GM12865 (cell line): ENCODE results near the gene EZH2.

Source experiments
- DNase-seq: peaks from one replicate; pipeline ENCODE4 v3.0.0; 2010; ENCODE audit warnings: low read depth
- H3K4me3 ChIP-seq: 2 replicates; pipeline ENCODE4 v1.5.1; 2011; ENCODE audit warnings: mild to moderate bottlenecking, low read depth, low read length, control low read depth
- TF ChIP-seq, protein P1 (sequence below): IDR thresholded peaks from 2 replicates; pipeline ENCODE4 v1.5.1; 2011; ENCODE audit warnings: low read length, control low read depth, low read depth, inconsistent platforms; ENCODE audit not compliant: insufficient read depth; ENCODE audit errors: missing control alignments

The EZH2 gene

DNA sequence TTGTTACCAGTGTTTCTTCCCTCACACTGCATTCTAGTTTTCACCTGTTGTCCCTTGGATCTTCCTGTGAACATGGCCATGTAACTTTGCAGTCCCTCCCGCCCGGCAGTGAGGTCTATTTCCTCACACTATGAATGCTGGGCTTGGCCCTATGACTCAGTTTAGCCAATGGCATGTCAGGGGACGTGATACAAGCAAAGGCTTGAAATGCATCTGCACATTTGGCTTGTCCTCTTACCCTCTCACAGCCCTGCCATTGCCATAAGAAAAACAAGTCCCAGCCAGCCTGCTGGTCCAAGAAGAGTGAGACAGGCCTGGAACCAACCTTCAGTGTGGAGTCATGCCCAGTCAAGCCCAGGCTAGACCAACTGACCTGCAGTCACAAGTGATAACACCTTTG is 17.1 kb upstream of the EZH2 start:
- DNase-seq = no peak
- TF ChIP-seq, protein P1, sequence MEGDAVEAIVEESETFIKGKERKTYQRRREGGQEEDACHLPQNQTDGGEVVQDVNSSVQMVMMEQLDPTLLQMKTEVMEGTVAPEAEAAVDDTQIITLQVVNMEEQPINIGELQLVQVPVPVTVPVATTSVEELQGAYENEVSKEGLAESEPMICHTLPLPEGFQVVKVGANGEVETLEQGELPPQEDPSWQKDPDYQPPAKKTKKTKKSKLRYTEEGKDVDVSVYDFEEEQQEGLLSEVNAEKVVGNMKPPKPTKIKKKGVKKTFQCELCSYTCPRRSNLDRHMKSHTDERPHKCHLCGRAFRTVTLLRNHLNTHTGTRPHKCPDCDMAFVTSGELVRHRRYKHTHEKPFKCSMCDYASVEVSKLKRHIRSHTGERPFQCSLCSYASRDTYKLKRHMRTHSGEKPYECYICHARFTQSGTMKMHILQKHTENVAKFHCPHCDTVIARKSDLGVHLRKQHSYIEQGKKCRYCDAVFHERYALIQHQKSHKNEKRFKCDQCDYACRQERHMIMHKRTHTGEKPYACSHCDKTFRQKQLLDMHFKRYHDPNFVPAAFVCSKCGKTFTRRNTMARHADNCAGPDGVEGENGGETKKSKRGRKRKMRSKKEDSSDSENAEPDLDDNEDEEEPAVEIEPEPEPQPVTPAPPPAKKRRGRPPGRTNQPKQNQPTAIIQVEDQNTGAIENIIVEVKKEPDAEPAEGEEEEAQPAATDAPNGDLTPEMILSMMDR = no peak
- no peak overlapping the region for H3K4me3 ChIP-seq

DNA sequence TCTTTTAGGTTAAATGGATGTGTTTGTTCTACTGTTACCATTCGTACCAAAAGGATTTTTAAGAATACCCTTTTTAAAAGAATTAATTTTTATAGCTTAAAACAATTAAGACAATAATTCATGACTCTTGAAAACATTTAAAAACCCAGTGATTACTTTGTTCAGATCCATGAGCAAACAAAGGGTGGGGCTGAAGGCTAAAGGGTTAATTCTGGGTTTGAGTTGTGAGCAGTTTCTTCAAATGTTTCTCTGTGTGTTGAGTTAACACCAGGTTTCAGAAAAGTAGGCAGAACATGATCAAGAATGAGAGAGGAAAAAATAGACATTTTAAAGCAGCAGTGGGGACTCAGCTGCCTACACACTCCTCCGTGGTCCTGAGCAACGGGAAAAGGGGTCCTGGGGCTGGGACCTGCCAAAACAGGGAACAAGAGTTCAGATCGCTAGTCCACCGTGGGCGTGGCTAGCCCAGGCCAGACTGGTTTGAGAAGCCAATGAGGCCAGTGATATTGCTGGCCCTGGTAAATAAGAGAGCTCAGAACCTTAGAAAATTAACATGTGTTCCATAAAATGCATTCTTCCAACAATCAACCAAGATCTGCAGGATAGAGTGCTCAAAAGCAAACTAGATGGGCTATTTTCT is 14.9 kb upstream of the EZH2 start:
- H3K4me3 ChIP-seq = no peak overlapping the region
- TF ChIP-seq, protein P1 = no peak

DNA sequence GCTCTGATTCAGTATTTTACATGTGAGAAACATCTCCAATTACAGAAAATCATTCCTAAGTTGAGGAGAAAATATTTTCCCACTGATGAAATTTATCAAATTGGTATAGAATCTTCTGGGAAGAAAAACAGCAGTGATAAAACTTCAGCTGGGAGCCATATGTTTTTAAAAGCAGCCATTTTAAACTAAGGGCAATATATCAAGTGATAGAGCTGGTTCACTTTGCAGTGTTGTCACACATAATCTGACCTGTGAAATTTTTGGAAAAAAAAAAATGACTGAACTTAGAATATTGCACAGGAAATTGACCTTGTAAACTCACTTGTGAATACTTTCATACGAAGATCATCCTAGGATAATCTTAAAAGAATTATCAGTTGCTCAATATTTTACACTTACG is 10.5 kb upstream of the EZH2 start:
- H3K4me3 ChIP-seq = no peak overlapping the region
- TF ChIP-seq, protein P1 = no peak
- DNase-seq = no peak

More for the DNA sequence above, 14.9 kb upstream of the EZH2 start:
- no peak for DNase-seq

DNA sequence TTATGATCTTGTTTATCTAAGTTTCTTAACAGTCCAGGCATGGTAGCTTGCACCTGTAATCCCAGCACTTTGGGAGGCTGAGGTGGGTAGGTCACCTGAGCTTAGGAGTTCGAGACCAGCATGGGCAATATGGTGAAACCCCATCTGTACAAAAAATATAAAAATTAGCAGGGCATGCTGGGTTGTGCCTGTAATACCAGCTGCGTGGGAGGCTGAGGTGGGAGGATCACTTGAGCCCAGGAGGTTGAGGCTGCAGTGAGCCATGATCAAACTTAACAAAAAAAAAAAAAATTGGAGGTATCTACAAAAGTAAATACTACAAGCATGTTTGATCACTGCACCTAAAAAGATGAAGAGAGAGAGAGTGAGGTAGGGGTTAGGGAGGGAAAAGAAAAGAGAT is 9.0 kb upstream of the EZH2 start:
- DNase-seq = no peak
- TF ChIP-seq, protein P1 = no peak
- no peak overlapping the region for H3K4me3 ChIP-seq

DNA sequence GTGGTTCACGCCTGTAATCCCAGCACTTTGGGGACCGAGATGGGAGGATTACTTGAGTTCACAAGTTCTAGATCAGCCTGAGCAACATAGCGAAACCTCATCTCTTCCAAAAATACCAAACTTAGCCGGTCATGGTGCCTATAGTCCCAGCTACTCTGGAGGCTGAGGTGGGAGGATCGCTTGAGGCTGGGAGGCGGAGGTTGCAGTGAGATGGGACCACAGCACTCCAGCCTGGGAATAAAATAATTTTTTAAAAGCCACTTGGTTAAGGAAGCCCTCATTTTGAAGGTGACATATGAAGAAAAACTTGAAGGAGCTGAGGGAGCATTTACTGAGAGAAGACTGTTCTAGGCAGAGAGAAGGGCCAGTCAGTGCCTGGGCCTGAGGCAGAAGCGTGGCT is 4.2 kb upstream of the EZH2 start:
- DNase-seq = no peak
- no peak overlapping the region for H3K4me3 ChIP-seq
- TF ChIP-seq, protein P1 = no peak

DNA sequence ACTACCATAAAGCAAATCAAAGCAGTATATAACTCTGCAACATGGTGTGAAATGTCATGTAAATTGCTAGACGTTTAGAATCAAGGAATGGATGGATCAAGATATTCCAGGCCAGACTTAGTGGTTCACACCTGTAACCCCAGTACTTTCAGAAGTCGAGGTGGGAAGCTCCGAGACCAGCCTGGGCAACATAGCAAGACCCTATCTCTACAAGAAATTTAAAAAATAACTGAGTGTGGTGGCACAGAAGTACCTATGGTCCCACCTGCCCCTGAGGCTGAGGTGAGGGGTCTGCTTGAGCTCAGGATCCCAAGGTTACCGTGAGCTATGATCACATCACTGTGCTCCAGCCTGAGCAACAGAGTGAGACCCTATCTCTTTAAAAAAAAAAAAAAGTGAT is 2.8 kb upstream of the EZH2 start:
- TF ChIP-seq, protein P1 = no peak
- no peak overlapping the region for H3K4me3 ChIP-seq
- no peak for DNase-seq
